ENCODE data around the gene MAB21L3.

The MAB21L3 gene

DNA sequence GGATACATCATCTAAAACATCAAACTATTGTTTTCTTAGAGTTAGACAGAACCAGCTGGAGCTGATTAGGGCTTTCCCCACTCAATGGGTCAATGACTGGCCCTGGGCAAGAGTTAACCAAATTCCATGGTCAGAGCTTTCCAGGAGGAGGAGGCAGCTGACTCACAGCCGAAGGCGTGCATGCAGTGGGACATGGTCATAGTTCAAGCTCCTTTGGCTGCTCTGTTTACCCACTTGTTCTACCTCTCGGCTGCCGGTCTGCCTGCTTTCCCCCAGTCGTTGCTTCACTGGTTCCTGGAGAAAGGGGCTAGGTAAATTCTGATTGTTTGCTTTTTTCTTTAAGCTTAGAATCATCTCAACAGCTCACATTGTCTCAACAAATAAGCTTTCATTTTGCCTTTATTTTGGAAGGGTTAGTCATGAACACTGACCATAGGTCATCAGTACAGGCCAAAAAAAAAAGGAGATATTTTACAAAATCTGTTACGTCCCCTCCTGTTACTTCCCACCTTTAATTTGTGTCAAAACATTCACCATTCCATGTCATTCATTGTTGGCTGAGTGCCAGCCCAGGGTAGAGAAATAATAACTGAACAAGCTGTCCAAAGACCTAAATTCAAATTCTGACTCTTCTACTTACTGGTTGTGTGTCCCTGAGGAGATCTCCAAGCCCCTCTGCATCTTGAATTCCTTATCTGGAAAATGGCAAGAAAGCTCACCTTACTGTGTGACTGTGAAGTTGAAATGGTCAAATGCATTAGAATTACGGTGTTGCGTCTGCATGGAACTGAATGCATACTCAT is 12.0 kb downstream of the MAB21L3 start:
- Mint-ChIP-seq H3K27me3 (peaks cover 16 to 22% of the 10 kb centered on the region in 2 donors), H3K4me1 (no peaks in the 10 kb centered on the region), H3K9me3 (no peaks in the 10 kb centered on the region), H3K36me3 (no peaks in the 10 kb centered on the region), H3K4me3 (no peak overlapping the region), H3K27ac (no peak overlapping the region)
- DNase-seq (no peak), ATAC-seq (replicated peaks) (no peak)

- Mint-ChIP-seq H3K9me3 (no peaks in the 10 kb centered on the region), H3K4me3 (no peak overlapping the region), H3K27me3 (peaks cover 14 to 18% of the 10 kb centered on the region in 2 donors), H3K4me1 (no peaks in the 10 kb centered on the region), H3K36me3 (no peaks in the 10 kb centered on the region), H3K27ac (no peak overlapping the region)
- DNase-seq (no peak), ATAC-seq (replicated peaks) (no peak)
Measured at GRCh38 chr1:116123837-116124533, 12.8 kb downstream of the MAB21L3 start.

GRCh38 chr1:116125758-116126157 is 14.6 kb downstream of the MAB21L3 start:
- Mint-ChIP-seq H3K27ac (no peak overlapping the region), H3K9me3 (no peaks in the 10 kb centered on the region), H3K36me3 (no peaks in the 10 kb centered on the region), H3K4me3 (no peak overlapping the region), H3K27me3 (peaks cover 14 to 27% of the 10 kb centered on the region in 2 donors), H3K4me1 (no peaks in the 10 kb centered on the region)
- ATAC-seq (replicated peaks) (no peak), DNase-seq (no peak)

- Mint-ChIP-seq H3K27ac (no peak overlapping the region), H3K4me1 (no peaks in the 10 kb centered on the region), H3K36me3 (no peaks in the 10 kb centered on the region), H3K9me3 (no peaks in the 10 kb centered on the region), H3K4me3 (no peak overlapping the region), H3K27me3 (peaks cover 14 to 27% of the 10 kb centered on the region in 2 donors)
- ATAC-seq (replicated peaks) (no peak), DNase-seq (no peak)
Measured at GRCh38 chr1:116126281-116126680, 15.1 kb downstream of the MAB21L3 start.

DNA sequence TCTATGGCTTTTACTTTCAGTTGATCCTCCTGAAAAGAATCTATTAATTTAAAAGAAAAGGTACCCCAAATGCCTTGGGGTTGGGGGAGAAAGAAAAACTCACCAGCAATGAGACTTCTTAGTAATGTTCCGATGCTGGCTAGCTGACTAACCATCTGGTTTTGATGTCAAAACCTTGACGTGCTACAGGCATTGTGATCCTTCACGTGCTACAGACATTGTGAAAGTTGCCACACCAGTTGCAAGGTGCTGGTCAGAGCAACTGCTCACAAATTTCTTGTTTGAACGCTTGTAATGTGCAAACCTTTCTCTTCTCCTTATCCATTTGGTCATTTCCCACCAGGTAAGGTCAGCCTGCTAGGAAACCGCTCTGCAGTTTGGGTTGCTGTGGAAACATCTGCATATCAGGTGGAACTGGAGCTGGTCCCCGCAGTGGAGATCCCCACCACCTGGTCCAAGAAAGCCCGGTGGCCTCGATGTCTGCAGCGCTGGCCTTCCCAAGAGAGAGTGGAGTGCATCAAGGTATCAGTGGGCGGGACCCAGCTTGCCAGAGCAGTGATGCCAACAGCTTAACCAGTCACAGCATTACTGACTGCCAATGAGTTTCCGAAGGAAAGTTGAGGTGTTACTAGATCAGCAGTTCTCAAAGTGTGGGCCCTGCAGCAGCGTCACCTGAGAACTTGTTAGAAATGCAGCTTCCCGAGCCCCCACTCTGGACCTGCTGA is 16.1 kb downstream of the MAB21L3 start:
- Mint-ChIP-seq H3K4me1 (no peaks in the 10 kb centered on the region), H3K9me3 (no peaks in the 10 kb centered on the region), H3K36me3 (no peaks in the 10 kb centered on the region), H3K4me3 (no peak overlapping the region), H3K27ac (no peak overlapping the region), H3K27me3 (peaks cover 14 to 27% of the 10 kb centered on the region in 2 donors)
- ATAC-seq (replicated peaks): no peak
- DNase-seq: no peak

DNA sequence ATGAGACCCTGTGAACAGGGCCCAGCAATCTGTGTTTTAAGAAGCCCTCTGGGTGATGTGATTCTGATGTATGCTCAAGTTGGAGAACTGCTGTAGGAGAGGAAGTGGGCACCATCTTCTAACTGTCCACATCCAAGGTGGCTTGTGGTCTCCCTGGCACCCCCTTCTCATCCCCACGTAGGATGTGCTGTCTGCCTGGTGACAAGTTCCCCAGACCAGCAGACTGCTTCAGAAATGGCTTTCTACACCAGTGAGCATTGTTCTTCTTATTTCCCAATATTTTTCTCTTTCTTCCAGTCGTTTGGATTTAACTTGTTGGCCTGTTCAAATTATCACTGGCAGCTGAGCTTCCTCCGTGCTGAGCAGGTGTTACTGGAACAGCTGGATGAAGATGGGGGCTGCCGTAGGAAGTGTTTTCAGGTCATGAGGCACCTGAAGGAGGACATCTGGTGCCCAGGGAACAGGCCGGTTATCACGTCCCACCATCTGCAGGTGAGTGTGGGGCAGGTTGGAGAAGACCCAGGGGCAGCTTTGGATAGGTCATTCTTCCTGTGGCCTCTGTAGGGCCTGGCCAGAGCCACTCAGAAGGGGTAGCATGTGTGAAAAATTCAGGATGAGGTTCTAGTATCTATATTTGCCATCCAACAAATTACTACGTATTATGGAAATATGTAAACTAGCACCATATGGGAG is 16.8 kb downstream of the MAB21L3 start:
- no peaks in the 10 kb centered on the region for H3K36me3 Mint-ChIP-seq
- DNase-seq: no peak
- no peaks in the 10 kb centered on the region for H3K4me1 Mint-ChIP-seq
- no peak for ATAC-seq (replicated peaks)
- H3K9me3 Mint-ChIP-seq: no peaks in the 10 kb centered on the region
- no peak overlapping the region for H3K4me3 Mint-ChIP-seq
- no peak overlapping the region for H3K27ac Mint-ChIP-seq
- peaks cover 14 to 27% of the 10 kb centered on the region in 2 donors for H3K27me3 Mint-ChIP-seq

- ATAC-seq (replicated peaks) (no peak), DNase-seq (no peak)
- Mint-ChIP-seq H3K36me3 (no peaks in the 10 kb centered on the region), H3K27me3 (peaks cover 9 to 27% of the 10 kb centered on the region in 2 donors), H3K27ac (no peak overlapping the region), H3K4me3 (no peak overlapping the region), H3K9me3 (no peaks in the 10 kb centered on the region), H3K4me1 (no peaks in the 10 kb centered on the region)
Measured at GRCh38 chr1:116128664-116129063, 17.5 kb downstream of the MAB21L3 start.

DNA sequence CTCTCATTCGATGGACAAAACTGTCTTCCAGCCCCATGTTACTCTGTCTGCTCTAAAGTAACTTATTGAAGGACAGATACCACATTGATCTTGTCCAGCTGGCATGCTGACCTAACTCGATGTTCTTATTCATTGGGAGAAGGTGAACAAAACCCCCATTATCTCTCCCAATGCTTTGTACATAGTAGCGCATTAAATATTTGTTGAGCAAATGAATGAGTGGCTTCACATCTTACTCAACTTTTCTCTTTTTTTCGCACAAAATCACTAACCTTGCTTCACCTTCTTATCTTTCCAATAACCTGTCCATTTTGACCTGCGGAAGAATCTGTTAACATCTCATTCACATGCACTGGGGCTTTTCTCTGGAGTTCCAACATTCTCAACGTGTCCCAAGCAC is 18.3 kb downstream of the MAB21L3 start:
- no peak overlapping the region for H3K27ac Mint-ChIP-seq
- DNase-seq (no peak), ATAC-seq (replicated peaks) (no peak)
- peaks cover 13 to 27% of the 10 kb centered on the region in 2 donors for H3K27me3 Mint-ChIP-seq
- no peak overlapping the region for H3K4me3 Mint-ChIP-seq
- H3K4me1 Mint-ChIP-seq: no peaks in the 10 kb centered on the region
- H3K9me3 Mint-ChIP-seq: no peaks in the 10 kb centered on the region
- H3K36me3 Mint-ChIP-seq: no peaks in the 10 kb centered on the region

DNA sequence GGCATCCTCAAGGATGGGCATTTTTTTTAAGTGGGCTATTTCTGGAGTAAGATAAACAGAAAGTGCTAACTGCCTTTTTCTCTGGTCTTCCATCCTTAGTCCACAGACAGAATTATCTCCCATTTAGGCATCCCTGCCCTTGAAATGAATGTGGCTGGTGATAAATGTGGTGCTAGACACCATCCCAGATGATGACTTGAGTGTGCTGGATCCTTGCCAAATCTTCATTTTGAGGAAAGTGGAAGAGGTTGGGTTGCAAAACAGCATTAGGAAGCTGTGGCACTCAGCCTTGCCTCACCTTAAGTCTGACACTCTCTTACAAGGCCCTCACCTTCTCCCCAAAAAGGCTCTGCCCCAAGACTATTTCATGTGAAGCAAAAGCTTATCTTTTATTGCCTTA is 19.2 kb downstream of the MAB21L3 start:
- DNase-seq: no peak
- ATAC-seq (replicated peaks): no peak
- H3K27ac Mint-ChIP-seq: no peak overlapping the region

DNA sequence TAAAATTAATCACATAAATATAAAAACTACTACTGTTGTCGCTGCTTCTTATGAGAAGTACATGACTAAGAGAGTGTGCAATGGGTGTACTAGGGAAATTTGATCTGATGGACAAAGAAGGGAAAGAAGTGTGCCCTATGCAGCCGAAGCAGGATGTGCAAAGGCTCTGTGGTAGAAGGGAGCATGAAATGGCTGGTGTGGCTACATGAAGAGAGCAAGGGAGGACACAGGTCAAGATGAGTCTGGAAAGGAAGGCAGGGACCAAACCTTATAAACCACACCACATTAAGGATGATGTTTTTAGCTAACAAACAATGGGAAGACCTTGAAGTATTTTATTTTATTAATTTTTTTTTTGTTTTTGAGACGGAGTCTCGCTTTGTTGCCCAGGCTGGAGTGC is 20.0 kb downstream of the MAB21L3 start:
- H3K36me3 Mint-ChIP-seq: no peaks in the 10 kb centered on the region
- H3K9me3 Mint-ChIP-seq: no peaks in the 10 kb centered on the region
- no peak overlapping the region for H3K4me3 Mint-ChIP-seq
- DNase-seq: no peak
- H3K27me3 Mint-ChIP-seq: peaks cover 16 to 25% of the 10 kb centered on the region in 2 donors
- no peaks in the 10 kb centered on the region for H3K4me1 Mint-ChIP-seq
- no peak overlapping the region for H3K27ac Mint-ChIP-seq
- ATAC-seq (replicated peaks): no peak

More for the DNA sequence above, 19.2 kb downstream of the MAB21L3 start:
- H3K36me3 Mint-ChIP-seq: no peaks in the 10 kb centered on the region
- no peak overlapping the region for H3K4me3 Mint-ChIP-seq
- no peaks in the 10 kb centered on the region for H3K9me3 Mint-ChIP-seq
- peaks cover 16 to 32% of the 10 kb centered on the region in 2 donors for H3K27me3 Mint-ChIP-seq
- H3K4me1 Mint-ChIP-seq: no peaks in the 10 kb centered on the region

DNA sequence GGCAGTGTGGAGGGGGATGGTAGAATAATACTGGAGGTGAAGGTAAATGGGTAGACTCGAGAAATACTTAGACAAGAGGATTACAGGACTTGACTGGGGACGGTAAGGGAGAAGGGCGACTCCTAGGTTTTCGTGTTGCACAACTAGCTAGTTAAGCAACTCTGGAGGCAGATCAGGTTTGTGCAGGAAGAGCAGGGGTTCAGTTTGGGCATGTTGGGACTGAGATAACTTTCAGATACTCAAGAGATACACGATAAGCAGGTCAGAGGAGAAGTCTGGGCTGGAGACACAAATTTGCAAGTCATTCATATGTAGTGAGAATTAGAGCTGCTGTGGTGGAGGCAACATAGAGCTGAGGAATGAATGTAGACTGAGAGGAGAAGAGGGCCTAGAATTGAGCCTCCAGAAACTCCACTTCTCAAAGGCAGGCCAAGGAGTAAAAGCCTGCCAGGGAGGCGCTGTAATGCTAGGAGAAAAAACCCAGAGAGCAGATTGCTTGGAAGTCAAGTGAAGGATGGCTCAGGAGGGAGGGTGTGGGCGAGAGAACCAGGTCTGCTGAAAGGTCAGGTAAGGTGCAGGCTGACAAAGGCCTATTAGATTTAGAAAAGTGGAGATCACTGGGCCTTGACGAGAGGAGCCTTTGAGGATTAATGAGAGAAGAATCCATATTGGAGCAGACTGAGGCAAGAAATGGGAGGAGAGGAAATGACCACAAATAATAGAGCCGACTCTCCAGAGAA is 20.8 kb downstream of the MAB21L3 start:
- ATAC-seq (replicated peaks): no peak
- Mint-ChIP-seq H3K36me3 (no peaks in the 10 kb centered on the region), H3K4me3 (no peak overlapping the region)

GRCh38 chr1:116133696-116134475 is 22.7 kb downstream of the MAB21L3 start:
- Mint-ChIP-seq H3K27ac (no peak overlapping the region), H3K36me3 (no peaks in the 10 kb centered on the region), H3K4me1 (peaks cover 0 to 3% of the 10 kb centered on the region in 2 donors), H3K27me3 (peaks cover 12 to 21% of the 10 kb centered on the region in 2 donors), H3K4me3 (no peak overlapping the region), H3K9me3 (no peaks in the 10 kb centered on the region)
- ATAC-seq (replicated peaks) (no peak), DNase-seq (no peak)

More for the DNA sequence above, 20.8 kb downstream of the MAB21L3 start:
- Mint-ChIP-seq H3K27me3 (peaks cover 16 to 24% of the 10 kb centered on the region in 2 donors), H3K9me3 (no peaks in the 10 kb centered on the region), H3K27ac (no peak overlapping the region), H3K4me1 (no peaks in the 10 kb centered on the region)
- no peak for DNase-seq

- no peak overlapping the region for H3K4me3 Mint-ChIP-seq
- ATAC-seq (replicated peaks) (no peak), DNase-seq (no peak)
Measured at GRCh38 chr1:116134476-116134773, 23.2 kb downstream of the MAB21L3 start.

More at GRCh38 chr1:116134476-116134773, 23.2 kb downstream of the MAB21L3 start:
- Mint-ChIP-seq H3K36me3 (no peaks in the 10 kb centered on the region), H3K27me3 (peaks cover 11 to 15% of the 10 kb centered on the region in 2 donors), H3K27ac (no peak overlapping the region), H3K4me1 (peaks cover 0 to 9% of the 10 kb centered on the region in 2 donors), H3K9me3 (no peaks in the 10 kb centered on the region)

All from stimulated activated naive B cell treated with anti-CD40 and anti-IgM and Interleukin-4, amounts not matched to agents 10 μg/mL and 1 μg/mL and 100 μg/mL, for 72 hours (primary cell).